ENCODE results near the gene CWC22.
"Not testable (repeated sequence)": the region's sequence is repeated elsewhere in the genome, so short reads cannot be mapped to it uniquely, and the experiment has no call there.

The CWC22 gene

GRCh38 chr2:179936141-179936540, 71.0 kb downstream of the CWC22 start:
- no peak for TF ChIP-seq CTCF (IDR thresholded peaks at IDR 0.05; ENCODE audit: control extremely low read depth, extremely low read depth, low read depth, missing control alignments)
- no peak for DNase-seq (ENCODE audit: extremely low spot score)
- CTCF ChIA-PET = interaction anchor here (1.2 to 1.5 kb wide), 3 partner anchors 9 to 42 kb away, joined by 3 to 7 read pairs (median 4); no protein-coding TSS in a partner anchor
- POLR2A ChIA-PET = no interaction called here

- ChIA-PET CTCF (interaction anchor here (0.8 to 1.8 kb wide), 3 partner anchors 8 to 20 kb away, joined by 3 to 6 read pairs (median 4); no protein-coding TSS in a partner anchor), POLR2A (no interaction called here)
- TF ChIP-seq CTCF (IDR thresholded peaks at IDR 0.05; ENCODE audit: control extremely low read depth, extremely low read depth, low read depth, missing control alignments) = no peak
- no peak for DNase-seq (ENCODE audit: extremely low spot score)
These were observed 74.3 kb downstream of the CWC22 start for GRCh38 chr2:179932786-179933185.

DNA sequence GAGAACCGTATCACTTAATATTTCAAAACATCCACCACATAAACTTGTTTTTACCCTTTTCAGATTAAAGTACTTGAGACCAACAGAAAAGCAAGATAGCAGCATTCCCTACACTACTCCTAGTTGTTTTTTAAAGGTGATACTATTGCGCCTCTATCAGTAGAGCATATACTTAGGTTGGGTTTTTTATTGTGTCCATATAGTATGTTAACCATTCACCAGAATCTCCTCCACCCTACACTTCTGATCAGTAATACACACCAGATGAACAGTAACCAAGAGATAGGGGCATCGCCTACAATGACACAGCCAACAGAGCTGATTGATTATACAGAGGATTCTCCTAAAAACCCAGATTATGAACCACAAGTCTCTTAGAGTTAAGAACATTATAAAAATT, 75.6 kb downstream of the CWC22 start:
- TF ChIP-seq CTCF (IDR thresholded peaks at IDR 0.05; ENCODE audit: control extremely low read depth, extremely low read depth, low read depth, missing control alignments) = no peak
- POLR2A ChIA-PET = no interaction called here
- no peak for DNase-seq (ENCODE audit: extremely low spot score)
- CTCF ChIA-PET = interaction anchor here (1.4 to 1.8 kb wide), 2 partner anchors 9 to 22 kb away, joined by 3 to 6 read pairs; no protein-coding TSS in a partner anchor

DNA sequence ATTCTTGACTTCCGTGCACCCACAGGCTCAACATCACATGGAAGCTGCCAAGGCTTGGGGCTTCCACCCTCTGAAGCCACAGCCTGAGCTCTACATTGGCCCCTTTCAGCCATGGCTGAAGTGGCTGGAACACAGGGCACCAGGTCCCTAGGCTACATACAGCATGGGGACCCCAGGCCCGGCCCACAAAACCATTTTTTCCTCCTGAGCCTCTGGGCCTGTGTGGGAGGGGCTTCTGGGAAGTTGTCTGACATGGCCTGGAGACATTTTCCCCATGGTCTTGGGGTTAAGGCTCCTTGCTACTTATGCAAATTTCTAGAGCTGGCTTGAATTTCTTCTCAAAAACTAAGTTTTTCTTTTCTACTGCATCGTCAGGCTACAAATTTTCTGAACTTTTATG, 77.1 kb downstream of the CWC22 start:
- POLR2A ChIA-PET; CTCF ChIA-PET; DNase-seq (ENCODE audit: extremely low spot score): not testable (repeated sequence)

GRCh38 chr2:179927041-179927440, 80.1 kb downstream of the CWC22 start:
- ChIA-PET POLR2A (no interaction called here), CTCF (interaction anchor here (1.1 to 2.1 kb wide), 3 partner anchors 9 to 12 kb away, joined by 3 to 7 read pairs (median 6); no protein-coding TSS in a partner anchor)
- DNase-seq (ENCODE audit: extremely low spot score) = no peak
- no peak for TF ChIP-seq CTCF (IDR thresholded peaks at IDR 0.05; ENCODE audit: control extremely low read depth, extremely low read depth, low read depth, missing control alignments)

DNA sequence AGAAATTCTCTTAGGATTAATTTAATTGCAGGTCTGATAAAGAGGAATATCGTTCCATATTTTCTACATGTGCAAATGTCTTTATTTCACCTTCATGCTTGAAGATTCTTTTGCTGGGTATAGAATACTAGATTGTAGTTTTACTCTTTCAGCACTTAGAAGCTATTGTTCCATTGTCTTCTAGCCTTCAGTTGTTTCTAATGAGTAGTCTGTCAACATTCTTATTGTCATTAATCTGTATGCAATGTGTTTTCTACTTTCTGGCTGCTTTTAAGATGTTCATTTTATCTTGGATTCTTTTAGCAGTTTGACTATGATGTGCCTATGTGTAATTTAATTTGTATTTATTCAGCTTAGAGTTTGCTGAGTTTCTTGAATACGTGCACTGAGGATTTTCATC, 81.4 kb downstream of the CWC22 start:
- POLR2A ChIA-PET = no interaction called here
- CTCF ChIA-PET = interaction anchor here (1.3 to 2.1 kb wide), 2 partner anchors 10 to 13 kb away, joined by 3 to 6 read pairs; no protein-coding TSS in a partner anchor
- TF ChIP-seq CTCF (IDR thresholded peaks at IDR 0.05; ENCODE audit: control extremely low read depth, extremely low read depth, low read depth, missing control alignments) = no peak
- no peak for DNase-seq (ENCODE audit: extremely low spot score)

GRCh38 chr2:179917272-179917671, 89.8 kb downstream of the CWC22 start:
- no peak for DNase-seq (ENCODE audit: extremely low spot score)
- CTCF ChIA-PET = no interaction called here
- no peak for TF ChIP-seq CTCF (IDR thresholded peaks at IDR 0.05; ENCODE audit: control extremely low read depth, extremely low read depth, low read depth, missing control alignments)
- POLR2A ChIA-PET = no interaction called here

All from GM10248 (cell line).